Astrocyte (in vitro differentiated cells and primary cell): ENCODE data around the gene LRMDA.

Source experiments
- EZH2 ChIP-seq: IDR thresholded peaks from 2 replicates; pipeline ENCODE4 v1.6.1; 2012; ENCODE audit warnings: mild to moderate bottlenecking, low read length, inconsistent platforms; ENCODE audit not compliant: insufficient read depth
- TF ChIP-seq, protein P1 (sequence below): IDR thresholded peaks from 2 replicates; pipeline ENCODE4 v1.5.1; 2011; ENCODE audit warnings: low read depth, mild to moderate bottlenecking, inconsistent platforms, low read length, moderate library complexity; ENCODE audit not compliant: insufficient read depth

DNA sequence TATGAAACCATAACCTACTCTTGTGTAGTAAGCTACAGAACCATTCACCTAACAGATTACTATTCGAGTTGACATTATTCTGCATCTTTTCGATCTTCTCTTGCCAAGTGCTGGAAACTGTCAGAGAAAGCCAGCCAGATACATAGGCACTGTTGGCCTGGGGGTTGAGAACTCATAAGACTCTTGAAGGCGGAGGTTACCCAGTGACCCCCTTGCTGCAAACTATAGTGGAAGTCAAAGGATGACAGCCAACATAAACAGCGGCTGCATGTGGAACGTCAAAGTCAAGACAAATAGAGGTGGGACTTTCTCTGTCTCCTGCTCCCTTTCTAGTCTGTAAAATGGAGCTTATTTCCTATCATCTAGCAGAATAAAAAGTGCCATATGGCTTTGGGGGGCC is 394.2 kb downstream of the LRMDA start:
- TF ChIP-seq, protein P1, sequence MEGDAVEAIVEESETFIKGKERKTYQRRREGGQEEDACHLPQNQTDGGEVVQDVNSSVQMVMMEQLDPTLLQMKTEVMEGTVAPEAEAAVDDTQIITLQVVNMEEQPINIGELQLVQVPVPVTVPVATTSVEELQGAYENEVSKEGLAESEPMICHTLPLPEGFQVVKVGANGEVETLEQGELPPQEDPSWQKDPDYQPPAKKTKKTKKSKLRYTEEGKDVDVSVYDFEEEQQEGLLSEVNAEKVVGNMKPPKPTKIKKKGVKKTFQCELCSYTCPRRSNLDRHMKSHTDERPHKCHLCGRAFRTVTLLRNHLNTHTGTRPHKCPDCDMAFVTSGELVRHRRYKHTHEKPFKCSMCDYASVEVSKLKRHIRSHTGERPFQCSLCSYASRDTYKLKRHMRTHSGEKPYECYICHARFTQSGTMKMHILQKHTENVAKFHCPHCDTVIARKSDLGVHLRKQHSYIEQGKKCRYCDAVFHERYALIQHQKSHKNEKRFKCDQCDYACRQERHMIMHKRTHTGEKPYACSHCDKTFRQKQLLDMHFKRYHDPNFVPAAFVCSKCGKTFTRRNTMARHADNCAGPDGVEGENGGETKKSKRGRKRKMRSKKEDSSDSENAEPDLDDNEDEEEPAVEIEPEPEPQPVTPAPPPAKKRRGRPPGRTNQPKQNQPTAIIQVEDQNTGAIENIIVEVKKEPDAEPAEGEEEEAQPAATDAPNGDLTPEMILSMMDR = no peak
- no peak for TF ChIP-seq EZH2
